Progenitor cell of endocrine pancreas (in vitro differentiated cells): ENCODE results near the gene EGFR. TPM values are rescaled to one million over a fixed set of nuclear protein-coding genes. Genes with fewer than 3 reads are reported as not detected.

Source experiments
- DNase-seq: peaks from one replicate; pipeline ENCODE4 v3.0.0; 2021; ENCODE audit warnings: low spot score; ENCODE audit not compliant: unreplicated experiment
- H3K27ac Mint-ChIP-seq: 2 replicates; pipeline ENCODE4 v1.8.0; 2021; ENCODE audit warnings: mild to moderate bottlenecking, moderate library complexity, mixed read lengths
- H3K27me3 Mint-ChIP-seq: 2 replicates; pipeline ENCODE4 v1.8.0; 2021; ENCODE audit warnings: mixed read lengths
- H3K36me3 Mint-ChIP-seq: 2 replicates; pipeline ENCODE4 v1.8.0; 2022; ENCODE audit warnings: mixed read lengths; ENCODE audit not compliant: insufficient read depth
- H3K4me1 Mint-ChIP-seq: 2 replicates; pipeline ENCODE4 v1.8.0; 2021; ENCODE audit warnings: low read depth, mixed read lengths
- H3K4me3 Mint-ChIP-seq: 2 replicates; pipeline ENCODE4 v1.8.0; 2021; ENCODE audit warnings: low read depth, mild to moderate bottlenecking, moderate library complexity, mixed read lengths
- H3K9me3 Mint-ChIP-seq: 2 replicates; pipeline ENCODE4 v1.8.0; 2021; ENCODE audit warnings: low read depth, mixed read lengths
- CTCF ChIP-seq: fragments of 200-600 bp; sonication (generic); IDR thresholded peaks from one replicate; pipeline ENCODE4 v1.5.0; 2021; ENCODE audit warnings: antibody characterized with exemption, mild to moderate bottlenecking; ENCODE audit not compliant: unreplicated experiment
- total RNA-seq: library from RNA; stranded (reverse); gene quantifications from 2 replicates; pipeline ENCODE4 v1.2.1, GENCODE V29; 2021

EGFR gene
- total RNA-seq, 1 donor from 2014 or later, result 43.8 TPM

- peaks cover 30% of the 10 kb centered on the region for H3K27me3 Mint-ChIP-seq
- peak; percentile 31 for TF ChIP-seq CTCF
- no peak overlapping the region for H3K27ac Mint-ChIP-seq
- H3K4me1 Mint-ChIP-seq, result peaks cover 12% of the 10 kb centered on the region
- H3K36me3 Mint-ChIP-seq, result peaks cover 4% of the 10 kb centered on the region
- H3K4me3 Mint-ChIP-seq, result peak overlapping the region; percentile 79
- DNase-seq, result peak; percentile 41
- no peaks in the 10 kb centered on the region for H3K9me3 Mint-ChIP-seq
These were observed 1.1 kb downstream of the EGFR start for GRCh38 chr7:55019691-55020465.

GRCh38 chr7:55020466-55020871 is 1.7 kb downstream of the EGFR start:
- H3K36me3 Mint-ChIP-seq, result peaks cover 7% of the 10 kb centered on the region
- H3K4me1 Mint-ChIP-seq, result peaks cover 12% of the 10 kb centered on the region
- peaks cover 24% of the 10 kb centered on the region for H3K27me3 Mint-ChIP-seq
- no peak overlapping the region for H3K27ac Mint-ChIP-seq
- peak overlapping the region; percentile 79 for H3K4me3 Mint-ChIP-seq
- no peak for DNase-seq
- H3K9me3 Mint-ChIP-seq, result no peaks in the 10 kb centered on the region
- TF ChIP-seq CTCF, result no peak

GRCh38 chr7:55021053-55021452 is 2.2 kb downstream of the EGFR start:
- peaks cover 12% of the 10 kb centered on the region for H3K4me1 Mint-ChIP-seq
- peak overlapping the region; percentile 79 for H3K4me3 Mint-ChIP-seq
- no peak for DNase-seq
- TF ChIP-seq CTCF, result no peak
- peaks cover 18% of the 10 kb centered on the region for H3K27me3 Mint-ChIP-seq
- H3K36me3 Mint-ChIP-seq, result peaks cover 7% of the 10 kb centered on the region
- no peaks in the 10 kb centered on the region for H3K9me3 Mint-ChIP-seq
- H3K27ac Mint-ChIP-seq, result no peak overlapping the region

- H3K36me3 Mint-ChIP-seq, result peaks cover 7% of the 10 kb centered on the region
- H3K4me3 Mint-ChIP-seq, result peak overlapping the region; percentile 40
These were observed 3.5 kb downstream of the EGFR start for GRCh38 chr7:55022002-55022985.

More at GRCh38 chr7:55022002-55022985, 3.5 kb downstream of the EGFR start:
- Mint-ChIP-seq H3K9me3 (no peaks in the 10 kb centered on the region), H3K4me1 (peaks cover 20% of the 10 kb centered on the region), H3K27me3 (peaks cover 10% of the 10 kb centered on the region), H3K27ac (no peak overlapping the region)
- DNase-seq, result no peak
- TF ChIP-seq CTCF, result no peak
